ENCODE results near the gene STK35.

GRCh38 chr20:2104236-2104635 lies 2.6 kb downstream of the STK35 start:
- no peak for TF ChIP-seq CTCF (IDR thresholded peaks at IDR 0.05)
- no peak for TF ChIP-seq EP300 (IDR thresholded peaks at IDR 0.05)
